Effector memory CD4-positive, alpha-beta T cell (primary cell): Measurements from ENCODE around the gene TTI1.

Source experiments
- DNase-seq, 3 donors: peaks; one replicate each; pipeline ENCODE4 v3.0.0-alpha.2; 2020
- H3K27ac ChIP-seq: 2 replicates; pipeline ENCODE4 v1.7.0; 2013; ENCODE audit warnings: mild to moderate bottlenecking, low read length, moderate library complexity; ENCODE audit not compliant: insufficient read depth, poor library complexity, severe bottlenecking
- H3K27me3 ChIP-seq: replicated peaks from 2 replicates; pipeline ENCODE4 v1.7.0; 2013; ENCODE audit warnings: mild to moderate bottlenecking, low read length; ENCODE audit not compliant: insufficient read depth, control insufficient read depth, poor library complexity, severe bottlenecking
- H3K36me3 ChIP-seq: 2 replicates; pipeline ENCODE4 v1.7.0; 2013; ENCODE audit warnings: mild to moderate bottlenecking, low read length, moderate library complexity; ENCODE audit not compliant: control insufficient read depth, insufficient read depth
- H3K4me1 ChIP-seq: 2 replicates; pipeline ENCODE4 v1.7.0; 2013; ENCODE audit warnings: low read length, mild to moderate bottlenecking; ENCODE audit not compliant: control insufficient read depth, insufficient read depth, poor library complexity, severe bottlenecking
- H3K4me3 ChIP-seq: 2 replicates; pipeline ENCODE4 v1.7.0; 2013; ENCODE audit warnings: low read length, low read depth, mild to moderate bottlenecking; ENCODE audit not compliant: insufficient read depth, poor library complexity, severe bottlenecking
- H3K9me3 ChIP-seq: 2 replicates; pipeline ENCODE4 v1.7.0; 2013; ENCODE audit warnings: mild to moderate bottlenecking, low read length, moderate library complexity; ENCODE audit not compliant: control insufficient read depth

The TTI1 gene

DNA sequence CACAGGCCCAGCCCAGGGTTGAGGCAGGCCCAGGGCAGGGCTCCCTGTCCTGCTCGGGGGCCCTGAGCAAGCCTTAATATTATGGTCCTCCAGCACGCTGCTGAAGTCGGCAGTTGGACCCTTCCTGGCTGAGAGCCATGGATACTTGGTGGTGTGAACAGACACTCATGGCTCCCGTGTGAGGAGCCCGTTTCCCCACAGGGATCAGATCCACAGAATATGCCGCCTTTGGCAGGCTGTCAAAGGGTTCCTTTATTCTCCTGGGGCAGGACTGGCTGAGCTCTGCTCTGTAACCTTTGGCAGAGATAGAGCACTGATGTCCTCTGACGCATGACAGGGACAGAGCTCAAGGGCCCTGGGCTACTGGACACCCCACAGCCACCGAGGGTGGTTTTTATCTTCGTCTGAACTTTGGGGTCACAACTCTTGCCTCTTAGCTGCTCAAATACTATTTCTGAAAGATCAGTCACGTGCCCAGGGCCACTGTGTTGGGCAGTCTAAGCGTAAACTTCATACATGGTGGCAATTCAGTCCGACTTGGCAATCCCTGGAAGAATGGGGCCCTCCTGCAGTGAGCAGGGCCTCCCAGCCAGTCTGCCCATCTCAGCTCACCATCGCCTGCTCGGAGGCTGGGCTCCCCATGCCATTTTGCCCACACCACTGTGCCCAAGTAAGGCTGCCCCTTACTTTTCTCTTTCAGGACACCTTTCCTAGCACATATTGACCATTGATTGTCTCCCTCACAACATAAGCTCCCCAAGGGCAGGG lies 49.1 kb downstream of the TTI1 start:
- Histone ChIP-seq H3K9me3 (no peaks in the 10 kb centered on the region), H3K36me3 (peaks cover 32% of the 10 kb centered on the region), H3K4me3 (no peak overlapping the region), H3K27me3 (no peaks in the 10 kb centered on the region), H3K27ac (no peak overlapping the region), H3K4me1 (no peaks in the 10 kb centered on the region)
- no peak for DNase-seq

DNA sequence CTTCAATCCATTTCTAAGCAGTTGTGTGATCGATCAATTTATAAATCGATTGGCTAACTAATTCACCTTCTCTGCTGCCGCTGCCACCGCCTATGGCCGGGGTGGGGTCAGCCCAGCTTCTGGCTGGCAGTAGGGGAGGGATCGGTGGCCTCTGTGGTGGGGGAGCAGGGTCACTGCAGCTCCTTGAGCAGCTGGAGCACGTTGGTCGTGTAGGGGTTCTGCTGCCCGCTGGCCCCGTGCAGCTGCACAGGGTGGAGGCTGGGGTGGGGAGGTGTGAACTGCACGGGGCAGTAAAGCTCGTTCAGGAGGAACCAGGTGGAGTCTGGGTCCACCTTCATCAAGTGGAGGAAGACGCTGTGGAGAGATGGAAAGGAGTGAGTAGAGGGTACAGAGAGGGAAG lies 50.0 kb downstream of the TTI1 start:
- peaks cover 26% of the 10 kb centered on the region for H3K36me3 ChIP-seq
- no peaks in the 10 kb centered on the region for H3K27me3 ChIP-seq
- H3K9me3 ChIP-seq = no peaks in the 10 kb centered on the region
- no peak overlapping the region for H3K27ac ChIP-seq
- no peak overlapping the region for H3K4me3 ChIP-seq
- no peaks in the 10 kb centered on the region for H3K4me1 ChIP-seq
- no peak for DNase-seq

DNA sequence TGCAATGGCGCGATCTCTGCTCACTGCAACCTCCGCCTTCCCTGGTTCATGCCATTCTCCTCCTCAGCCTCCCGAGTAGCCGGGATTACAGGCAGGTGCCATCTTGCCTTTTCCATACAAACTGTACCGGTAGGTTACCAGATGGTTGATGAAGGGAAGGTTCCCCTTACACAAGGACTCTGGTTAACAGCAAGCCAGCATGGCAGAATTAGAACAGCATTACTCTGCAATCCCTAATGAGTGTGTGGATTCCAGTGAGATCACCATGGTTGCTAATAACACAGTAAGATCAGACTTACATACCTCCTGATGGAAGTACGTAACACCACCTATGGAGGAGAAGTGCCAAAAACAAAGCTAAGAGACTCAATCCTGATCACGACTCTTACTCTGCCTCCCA lies 51.7 kb downstream of the TTI1 start:
- peaks cover 19% of the 10 kb centered on the region for H3K36me3 ChIP-seq
- DNase-seq = no peak

DNA sequence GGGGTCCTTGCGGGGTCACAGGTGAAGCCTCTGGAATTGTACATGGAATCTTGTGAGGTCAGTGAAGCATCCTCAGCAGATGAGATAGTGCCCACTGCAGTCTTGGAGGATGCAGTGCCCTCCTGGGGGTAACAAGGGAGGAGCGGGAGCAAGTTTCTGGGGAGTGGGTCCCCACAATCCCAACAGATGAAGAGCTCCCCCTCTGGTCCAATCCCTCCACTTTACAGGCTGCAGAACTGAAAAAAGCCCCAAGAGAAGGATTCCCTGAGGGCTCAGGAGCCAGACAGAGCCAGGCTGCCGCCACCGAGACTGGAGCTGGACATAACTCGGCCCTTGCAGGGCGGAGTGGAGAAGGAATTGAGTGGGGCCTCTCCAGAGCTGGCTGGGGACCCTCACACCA lies 52.4 kb downstream of the TTI1 start:
- Histone ChIP-seq H3K4me3 (no peak overlapping the region), H3K27me3 (no peaks in the 10 kb centered on the region), H3K4me1 (no peaks in the 10 kb centered on the region), H3K27ac (no peak overlapping the region), H3K9me3 (no peaks in the 10 kb centered on the region), H3K36me3 (peaks cover 15% of the 10 kb centered on the region)
- no peak for DNase-seq

More for the DNA sequence above, 51.7 kb downstream of the TTI1 start:
- Histone ChIP-seq H3K27me3 (no peaks in the 10 kb centered on the region), H3K4me3 (no peak overlapping the region), H3K27ac (no peak overlapping the region), H3K4me1 (no peaks in the 10 kb centered on the region), H3K9me3 (no peaks in the 10 kb centered on the region)

DNA sequence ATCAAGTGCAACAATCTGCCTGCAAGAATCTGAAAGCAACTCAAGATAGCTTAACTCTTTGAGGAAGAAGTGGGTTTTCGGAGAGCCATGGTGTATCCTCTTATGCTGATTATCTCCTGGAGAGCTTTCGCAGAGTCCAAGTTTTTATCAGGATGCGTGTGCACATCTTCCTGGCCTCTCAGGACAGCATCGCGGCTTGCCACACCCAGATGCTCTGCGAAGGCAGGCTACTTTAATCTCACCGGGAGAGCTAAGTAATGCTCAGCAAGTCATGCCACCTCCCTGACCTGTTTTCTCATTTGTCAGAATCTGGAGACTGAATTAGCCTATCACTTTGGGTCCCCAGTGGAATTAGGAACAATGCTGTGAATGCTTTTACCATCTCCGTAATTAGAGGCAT lies 52.9 kb downstream of the TTI1 start:
- H3K9me3 ChIP-seq = no peaks in the 10 kb centered on the region
- H3K4me3 ChIP-seq = no peak overlapping the region
- no peak overlapping the region for H3K27ac ChIP-seq
- no peak for DNase-seq
- H3K36me3 ChIP-seq = peaks cover 15% of the 10 kb centered on the region
- H3K27me3 ChIP-seq = no peaks in the 10 kb centered on the region
- H3K4me1 ChIP-seq = no peaks in the 10 kb centered on the region

DNA sequence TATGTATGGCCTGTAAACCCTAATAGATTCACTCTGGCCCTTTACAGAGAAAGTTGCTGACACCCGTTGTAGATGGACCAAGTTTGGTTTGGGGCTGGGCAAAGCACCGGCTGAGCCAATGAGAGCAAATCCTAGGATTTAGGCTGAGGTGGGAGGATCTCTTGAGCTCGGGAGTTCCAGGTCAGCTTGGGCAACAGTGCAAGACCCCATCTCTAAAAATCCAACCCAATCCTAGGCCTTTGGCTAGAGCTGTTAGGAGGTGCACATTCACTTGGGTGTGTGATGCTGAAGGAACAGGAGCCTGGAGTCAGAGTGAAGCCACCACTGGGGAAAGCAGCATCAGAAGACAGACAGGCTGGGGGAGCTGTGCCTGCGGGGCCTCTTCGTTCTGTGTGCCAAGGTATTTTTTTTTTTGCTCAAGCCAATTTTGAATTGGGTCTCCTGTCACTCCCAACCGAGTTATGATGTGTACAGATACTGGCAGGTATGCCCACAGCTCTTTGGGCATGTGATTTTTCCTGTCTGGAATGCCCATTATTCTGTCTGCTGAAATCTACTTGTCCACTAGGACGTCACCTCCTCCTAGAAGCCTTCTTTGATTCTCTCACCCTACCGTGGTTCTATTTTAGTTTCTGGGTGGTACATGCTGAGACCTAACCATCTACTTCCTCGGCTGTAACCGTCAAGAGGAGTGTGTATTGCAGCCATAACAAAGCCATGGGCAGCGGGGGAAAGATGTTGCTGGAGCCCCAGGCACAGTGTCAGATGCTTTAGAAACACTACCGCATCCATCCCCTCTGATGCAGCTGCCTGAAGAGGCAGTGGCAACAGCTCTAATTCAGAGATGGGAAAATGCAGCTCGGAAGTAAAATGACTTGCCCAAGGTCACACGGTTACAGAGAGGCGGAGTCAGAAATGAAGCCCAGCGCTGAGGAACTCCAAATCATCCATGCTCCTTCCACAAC lies 54.0 kb downstream of the TTI1 start:
- Histone ChIP-seq H3K4me1 (no peaks in the 10 kb centered on the region), H3K4me3 (no peak overlapping the region), H3K36me3 (peaks cover 15% of the 10 kb centered on the region), H3K27me3 (no peaks in the 10 kb centered on the region), H3K9me3 (no peaks in the 10 kb centered on the region), H3K27ac (no peak overlapping the region)
- no peak for DNase-seq

DNA sequence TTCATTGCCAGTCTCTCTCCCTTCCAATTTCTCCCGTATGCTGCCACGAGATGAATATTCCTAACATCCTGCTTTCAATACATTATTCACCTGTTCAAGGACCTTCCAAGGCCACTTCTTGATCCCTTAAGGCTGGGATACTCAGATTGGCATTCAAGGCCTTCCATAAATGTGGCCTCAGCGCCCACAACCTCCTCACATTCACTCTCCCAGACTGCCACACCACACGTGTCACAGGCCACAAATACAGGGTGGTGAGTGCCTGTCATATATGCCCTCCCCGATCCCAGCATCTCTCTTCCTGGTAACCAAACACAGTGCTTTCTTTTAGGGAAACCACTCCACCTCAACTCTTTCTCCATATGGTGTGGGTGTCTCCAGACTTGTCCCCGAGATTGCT lies 55.5 kb downstream of the TTI1 start:
- H3K27ac ChIP-seq = no peak overlapping the region

DNA sequence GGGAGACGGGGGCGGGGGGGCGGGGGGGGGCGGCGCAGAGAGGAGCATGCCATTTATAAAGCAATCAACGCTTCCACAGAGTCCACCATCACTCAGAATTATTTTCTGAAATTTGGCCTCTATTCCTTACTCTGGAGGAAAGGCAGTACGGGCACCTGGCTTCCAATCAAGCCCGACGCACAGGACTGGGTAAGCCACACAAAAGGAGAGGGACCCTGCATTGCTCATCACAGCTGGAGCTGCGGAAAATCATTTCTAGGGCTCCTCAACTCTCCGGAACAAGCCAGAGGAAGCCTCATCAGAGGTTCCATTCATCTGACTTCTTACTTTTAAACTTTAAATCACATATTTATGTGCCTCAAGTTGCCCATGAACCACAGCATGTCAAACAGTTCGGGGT lies 55.9 kb downstream of the TTI1 start:
- no peak overlapping the region for H3K4me3 ChIP-seq
- no peak overlapping the region for H3K27ac ChIP-seq
- DNase-seq = no peak
- H3K4me1 ChIP-seq = no peaks in the 10 kb centered on the region
- H3K36me3 ChIP-seq = peaks cover 4% of the 10 kb centered on the region
- H3K9me3 ChIP-seq = no peaks in the 10 kb centered on the region
- H3K27me3 ChIP-seq = no peaks in the 10 kb centered on the region

More for the DNA sequence above, 55.5 kb downstream of the TTI1 start:
- Histone ChIP-seq H3K4me1 (no peaks in the 10 kb centered on the region), H3K4me3 (no peak overlapping the region), H3K9me3 (no peaks in the 10 kb centered on the region), H3K36me3 (peaks cover 7% of the 10 kb centered on the region), H3K27me3 (no peaks in the 10 kb centered on the region)
- DNase-seq = no peak

DNA sequence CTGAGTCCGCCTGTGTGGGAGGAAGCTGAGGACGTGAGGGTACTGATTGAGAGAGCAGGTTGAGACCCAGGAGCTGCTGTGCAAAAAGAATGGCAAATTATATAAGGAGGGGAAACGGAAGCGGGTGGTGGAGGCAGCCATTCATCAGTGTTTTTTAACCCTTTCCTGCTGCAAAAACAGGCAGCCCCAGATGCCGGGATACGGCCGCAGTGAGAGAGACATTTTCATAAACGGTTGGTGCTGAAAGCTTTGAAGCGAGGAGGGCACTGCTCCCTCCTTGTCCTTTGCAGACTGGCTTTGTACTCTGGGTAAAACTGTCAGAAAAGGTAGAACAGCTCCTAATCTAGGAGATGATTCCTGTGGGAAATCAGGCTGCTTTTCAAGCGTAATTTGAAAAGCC lies 56.4 kb downstream of the TTI1 start:
- no peak for DNase-seq
- H3K4me1 ChIP-seq = no peaks in the 10 kb centered on the region
- no peak overlapping the region for H3K27ac ChIP-seq
- no peak overlapping the region for H3K4me3 ChIP-seq
- peaks cover 3% of the 10 kb centered on the region for H3K36me3 ChIP-seq
- H3K27me3 ChIP-seq = no peaks in the 10 kb centered on the region
- H3K9me3 ChIP-seq = no peaks in the 10 kb centered on the region
